Effector CD4-positive, alpha-beta T cell (primary cell): ENCODE results near the gene LRRC46.

Experiments
- DNase-seq: peaks from one replicate; pipeline ENCODE4 v3.0.0-alpha.2; 2020

LRRC46 gene

GRCh38 chr17:47810200-47810821 is 21.2 kb upstream of the LRRC46 start:
- DNase-seq: no peak

- DNase-seq: no peak
Measured at GRCh38 chr17:47810901-47811635, 20.4 kb upstream of the LRRC46 start.

- DNase-seq: no peak
Measured at GRCh38 chr17:47811709-47812108, 19.8 kb upstream of the LRRC46 start.

DNA sequence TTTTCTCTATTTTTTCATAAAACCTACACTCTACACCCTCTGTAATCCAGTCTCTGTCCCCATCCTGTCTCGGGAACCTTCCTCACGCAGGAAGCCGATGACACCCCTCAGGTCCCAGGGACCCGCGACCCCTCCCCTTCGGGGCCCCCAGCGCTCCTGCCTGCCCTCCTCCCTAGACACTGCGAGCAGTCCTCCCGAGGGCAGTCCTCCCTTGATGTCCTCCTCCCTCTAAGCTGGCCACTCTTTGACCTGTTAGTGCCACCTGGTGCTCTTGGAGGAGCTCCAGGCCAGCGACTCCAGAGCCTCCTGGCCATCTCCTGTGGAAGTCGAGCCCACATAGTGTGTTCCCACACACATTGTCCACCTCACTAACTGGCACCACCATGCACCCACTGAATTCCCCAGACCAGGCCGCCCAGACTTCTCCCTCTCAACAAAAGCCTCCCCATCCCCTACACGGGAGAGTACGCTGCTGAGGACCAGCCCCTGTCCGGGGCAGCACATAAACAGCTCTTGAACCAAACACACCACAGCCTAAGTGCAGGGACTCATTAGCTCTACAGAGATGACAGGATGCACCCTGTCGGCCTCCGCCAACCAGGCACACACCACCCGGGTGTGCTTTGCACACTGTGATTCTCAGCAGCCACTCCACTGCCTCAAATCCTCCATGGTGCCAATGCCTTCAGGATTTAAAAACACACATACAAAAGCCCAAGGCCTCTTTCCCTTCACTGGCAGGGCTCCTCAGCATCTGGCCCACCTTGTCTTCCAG is 19.1 kb upstream of the LRRC46 start:
- no peak for DNase-seq

GRCh38 chr17:47813077-47813476 is 18.4 kb upstream of the LRRC46 start:
- no peak for DNase-seq

GRCh38 chr17:47813512-47814031 is 17.9 kb upstream of the LRRC46 start:
- no peak for DNase-seq

GRCh38 chr17:47815106-47815918 is 16.2 kb upstream of the LRRC46 start:
- no peak for DNase-seq

DNA sequence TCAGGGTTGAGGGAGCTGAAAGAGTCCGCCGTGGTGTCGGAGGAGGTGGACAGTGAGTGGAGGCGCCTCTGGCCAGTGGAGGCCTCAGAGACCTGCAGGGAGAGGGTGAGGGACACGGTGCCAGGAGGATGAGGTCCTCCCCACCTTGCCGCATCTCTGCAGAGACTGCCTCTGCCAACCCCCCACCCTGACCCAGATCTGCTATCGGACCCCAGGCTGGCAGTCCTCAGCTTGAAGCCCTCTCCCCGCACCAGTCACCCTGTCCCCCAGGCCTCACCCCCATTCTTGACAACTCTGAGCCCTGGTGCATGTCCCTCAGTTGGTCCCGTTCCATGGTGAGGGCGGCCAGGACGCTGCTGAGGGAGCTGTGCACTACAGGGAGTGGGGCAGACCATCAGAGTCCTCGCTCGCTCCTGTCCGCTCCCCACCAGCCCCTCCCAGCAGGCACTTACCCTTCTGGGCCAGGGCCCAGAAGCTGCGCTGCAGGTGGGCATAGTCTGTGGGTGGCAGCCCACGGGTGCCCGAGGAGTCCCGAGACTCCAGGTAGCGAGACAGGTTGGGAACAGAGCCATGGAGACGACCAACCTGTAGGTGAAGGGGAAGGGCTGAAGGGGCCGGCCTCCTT is 15.2 kb upstream of the LRRC46 start:
- DNase-seq: no peak

- no peak for DNase-seq
Measured at GRCh38 chr17:47816947-47817346, 14.5 kb upstream of the LRRC46 start.

GRCh38 chr17:47818002-47818695 is 13.3 kb upstream of the LRRC46 start:
- DNase-seq: no peak

DNA sequence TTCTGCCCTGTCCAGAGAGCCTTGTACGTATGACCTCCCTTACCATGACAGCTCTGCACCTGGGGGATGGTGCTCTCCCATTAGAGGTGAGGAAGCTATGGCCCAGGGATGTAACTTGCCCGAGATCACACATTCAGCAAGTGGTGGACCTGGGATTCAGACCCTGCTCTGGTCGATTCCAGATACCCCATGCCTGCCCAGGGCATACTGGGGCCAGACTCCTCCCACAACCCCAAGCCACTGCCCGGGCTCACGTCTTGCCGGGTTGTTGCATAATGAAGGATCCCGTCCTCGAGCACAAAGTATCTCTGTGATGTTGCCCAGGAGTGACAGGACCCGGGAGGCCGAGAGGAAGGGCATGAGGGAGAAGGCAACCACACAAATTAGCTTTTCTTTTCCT is 12.0 kb upstream of the LRRC46 start:
- DNase-seq: no peak

GRCh38 chr17:47820033-47820789 is 11.3 kb upstream of the LRRC46 start:
- no peak for DNase-seq

- no peak for DNase-seq
Measured at GRCh38 chr17:47821031-47821423, 10.4 kb upstream of the LRRC46 start.

GRCh38 chr17:47821424-47822391 is 9.8 kb upstream of the LRRC46 start, which contains the start of gene OSBPL7:
TSS of gene OSBPL7 (minus strand) at chr17:47821794. CDS start at chr17:47820278, 1,516 bp downstream.
- peak; percentile 69 for DNase-seq

DNA sequence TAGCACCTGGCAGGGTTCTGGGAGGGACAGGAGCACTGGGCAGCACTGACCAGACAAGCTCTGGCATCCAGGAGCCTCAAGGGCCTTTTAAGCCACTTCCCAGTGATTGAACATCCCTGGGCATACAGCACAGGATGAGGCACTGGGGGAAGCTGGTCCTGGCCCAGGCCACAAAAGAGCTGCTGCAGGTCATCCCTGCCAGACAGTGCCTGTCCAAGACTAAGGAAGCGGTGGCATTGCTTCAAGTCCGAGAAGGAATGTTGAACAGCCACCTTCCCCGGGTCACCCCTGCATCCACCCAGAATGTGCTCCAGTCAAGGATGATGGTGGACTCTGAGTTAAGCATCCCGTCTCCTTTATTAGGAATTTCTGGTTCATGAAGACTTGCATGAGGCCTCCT is 8.7 kb upstream of the LRRC46 start:
- DNase-seq: no peak

DNA sequence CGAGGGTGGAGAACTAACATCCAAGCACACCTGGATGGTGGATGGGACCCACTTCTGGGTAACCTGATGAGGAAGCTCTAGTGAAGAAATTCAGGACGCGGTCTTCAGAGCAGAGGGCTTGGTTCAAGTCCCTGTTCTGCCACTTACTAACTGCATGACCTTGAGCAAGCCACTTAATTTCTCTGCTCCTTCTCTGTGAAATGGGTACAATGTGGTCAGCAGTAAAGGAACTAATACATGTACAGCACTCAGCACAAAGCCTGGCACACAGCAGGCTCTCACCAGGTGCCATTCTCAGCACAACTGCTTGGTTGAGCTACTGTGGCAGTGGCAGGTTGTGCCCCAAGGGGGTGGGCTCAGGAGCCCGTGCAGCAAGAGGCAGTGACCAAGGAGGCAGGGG is 8.0 kb upstream of the LRRC46 start:
- DNase-seq: no peak

- DNase-seq: peak; percentile 24
Measured at GRCh38 chr17:47829870-47830269, 1.6 kb upstream of the LRRC46 start.

- DNase-seq: no peak
Measured at GRCh38 chr17:47830396-47831002, 971 bp upstream of the LRRC46 start.

- DNase-seq: no peak
Measured at GRCh38 chr17:47831934-47832327, 461 bp downstream of the LRRC46 start.
